ENCODE data around the gene CDK5R2.
A peak's percentile ranks its signal among the peaks of the same experiment; 100 is the strongest.

GRCh38 chr2:218924757-218925156, 34.7 kb upstream of the CDK5R2 start:
- TF ChIP-seq CTCF (IDR thresholded peaks at IDR 0.05; ENCODE audit: insufficient read depth, low read length) (no peak), REST (IDR thresholded peaks at IDR 0.05; ENCODE audit: insufficient replicate concordance, low read depth) (no peak), POLR2AphosphoS5 (IDR thresholded peaks at IDR 0.05; ENCODE audit: low read depth) (no peak), SPI1 (IDR thresholded peaks at IDR 0.05; ENCODE audit: borderline replicate concordance, low read depth) (peak; percentile 81)
